ENCODE measurements around the gene CBX6. TPM values are rescaled to one million over a fixed set of nuclear protein-coding genes. Genes with fewer than 3 reads are reported as not detected.
"Not testable (repeated sequence)": the region's sequence is repeated elsewhere in the genome, so short reads cannot be mapped to it uniquely, and the experiment has no call there.

Gene CBX6
- polyA plus RNA-seq, 4 donors: 37.2 to 47.8 (median 40.3) TPM

DNA sequence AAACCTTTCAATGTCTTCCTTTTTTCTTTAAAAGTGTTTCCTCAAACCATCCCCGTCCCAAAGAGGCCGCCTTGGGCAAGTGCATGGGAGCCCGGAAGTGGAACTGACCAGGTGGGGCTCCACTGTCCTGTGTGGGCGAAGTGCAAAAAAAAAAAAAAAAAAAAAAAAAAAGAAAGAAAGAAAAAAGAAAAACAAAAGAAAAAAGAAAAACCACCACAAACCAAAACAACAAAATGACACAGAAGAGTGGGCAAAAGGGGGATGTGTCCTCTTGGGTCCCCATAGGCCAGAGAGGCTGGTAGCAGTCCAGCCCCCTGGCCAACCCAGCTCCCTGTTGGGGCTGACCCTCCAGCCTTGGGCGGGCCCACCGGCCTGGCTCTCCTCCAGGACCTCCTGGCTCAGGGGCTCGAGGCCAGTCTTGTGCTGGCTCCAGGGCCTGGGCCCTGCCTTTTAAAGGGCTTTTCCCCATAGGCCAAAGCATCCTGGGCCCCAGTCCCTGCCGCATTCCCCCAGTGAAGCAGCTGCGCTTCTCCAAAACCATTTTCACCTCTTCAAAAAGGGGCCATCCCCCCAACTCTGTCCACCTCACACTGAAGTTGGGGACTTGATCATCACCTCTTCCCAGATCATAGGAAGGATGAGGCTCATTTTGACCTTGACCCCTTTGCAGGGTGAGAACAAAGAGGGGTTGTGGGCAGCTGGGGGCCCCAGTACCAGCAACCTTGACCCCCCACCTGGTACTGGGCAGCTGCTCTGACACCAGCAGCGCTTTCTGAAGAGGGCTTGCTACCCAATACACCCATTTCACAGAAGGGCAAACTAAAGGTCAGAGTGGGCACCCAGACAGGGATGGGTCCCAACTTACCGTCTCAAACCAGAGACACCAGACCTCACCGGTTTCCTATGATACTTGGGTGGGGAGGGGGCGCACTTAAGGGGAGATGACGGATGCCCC lies 9.4 kb downstream of the CBX6 start:
- DNase-seq (ENCODE audit: low read depth in 4 of 4, low spot score in 3 of 4): no peak

DNA sequence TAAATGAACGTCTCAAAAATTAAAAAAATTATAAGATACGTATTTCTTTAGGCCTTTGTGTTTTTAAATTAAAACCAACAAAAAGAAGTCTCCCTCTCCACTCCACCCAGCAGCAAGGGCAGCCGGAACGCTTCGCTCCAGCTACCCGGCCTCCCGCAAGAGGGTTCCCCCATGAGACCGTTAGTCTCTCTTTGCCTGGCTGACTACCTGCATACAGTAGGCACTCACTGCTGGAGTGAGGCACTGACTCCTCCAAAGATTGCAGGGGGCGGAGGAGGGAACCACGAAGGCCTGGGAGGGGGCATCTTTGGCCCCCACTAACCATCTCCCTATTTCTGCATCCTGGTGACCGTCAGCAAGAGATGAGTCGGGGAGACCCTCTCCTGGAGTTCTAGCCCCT lies 10.1 kb downstream of the CBX6 start:
- DNase-seq (ENCODE audit: low read depth in 4 of 4, low spot score in 3 of 4): no peak

DNA sequence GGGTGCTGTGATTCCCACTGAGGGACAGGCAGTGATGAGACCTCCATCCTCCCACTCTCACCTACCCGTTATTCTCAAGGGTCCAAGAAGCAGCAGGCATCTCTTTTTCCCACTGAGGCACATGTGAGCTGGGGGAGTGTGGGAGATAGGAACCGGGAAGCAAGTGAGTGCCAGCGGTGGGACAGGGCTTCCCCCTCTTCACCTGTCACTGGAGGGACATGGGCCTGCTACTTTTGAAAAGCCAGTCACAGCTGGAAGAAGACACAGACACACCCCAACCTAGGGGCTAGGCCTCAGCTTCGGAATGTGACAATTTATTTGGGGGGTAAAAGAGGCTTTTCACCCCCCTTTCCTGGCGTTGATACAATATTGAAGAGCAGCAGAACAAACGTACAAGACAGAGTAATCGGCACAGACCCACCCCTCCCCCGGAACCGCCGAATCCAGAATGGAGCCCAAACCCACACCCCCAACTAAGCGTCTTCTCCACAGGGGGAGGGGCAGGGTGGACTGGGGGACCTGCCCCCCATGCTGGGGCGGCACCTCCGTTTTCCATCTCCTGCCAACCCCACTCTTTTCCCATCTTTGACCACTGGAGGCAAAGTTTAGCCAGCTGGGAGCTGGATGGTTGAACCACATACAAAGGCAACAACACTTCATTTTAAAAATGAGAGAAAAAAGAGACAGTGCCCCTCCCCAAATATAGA lies 10.7 kb downstream of the CBX6 start:
- no peak for DNase-seq (ENCODE audit: low read depth in 4 of 4, low spot score in 3 of 4)

DNA sequence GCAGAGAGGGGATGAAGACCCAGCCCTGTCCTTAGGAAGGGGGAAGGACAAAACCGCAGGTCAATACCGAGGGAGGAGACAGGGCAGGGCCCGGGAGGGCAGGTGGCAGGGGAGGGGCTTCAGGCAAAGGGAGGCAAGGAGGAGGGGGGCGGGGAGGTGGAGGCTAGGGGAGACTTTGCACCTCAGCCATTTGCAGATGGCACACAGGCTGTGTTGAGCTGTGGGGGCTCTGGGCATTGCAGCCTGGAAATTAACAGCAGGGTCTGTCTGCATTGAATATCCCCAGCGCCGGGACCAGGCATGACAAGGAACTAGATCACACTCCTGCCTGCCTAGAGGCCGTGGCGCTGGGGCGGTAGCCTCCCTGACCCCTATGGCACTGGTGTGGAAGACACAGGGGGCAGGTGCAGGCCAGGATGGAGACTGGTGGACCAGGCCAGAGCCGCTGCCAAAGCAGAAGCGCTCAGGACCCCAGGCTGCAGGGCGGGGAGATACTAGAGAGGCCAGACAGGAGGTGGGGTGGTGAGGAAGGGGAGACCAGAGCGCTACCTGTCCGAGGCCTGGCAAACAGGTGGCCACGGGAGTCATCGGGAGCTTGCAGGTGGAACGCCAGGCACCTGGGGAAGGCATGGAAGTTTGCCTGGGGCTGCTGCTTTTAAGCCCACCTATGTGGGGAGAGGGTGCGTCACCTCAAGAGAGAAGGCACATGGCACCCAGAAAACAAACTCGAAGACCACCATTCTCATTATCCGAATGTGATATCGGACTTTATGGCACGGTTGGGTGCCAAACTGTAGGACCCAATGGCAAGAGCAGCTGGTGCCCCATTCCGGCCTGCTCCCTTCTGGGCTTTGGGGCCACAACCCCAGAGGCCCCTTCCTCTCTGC lies 11.5 kb downstream of the CBX6 start:
- DNase-seq (ENCODE audit: low read depth in 4 of 4, low spot score in 3 of 4): no peak

DNA sequence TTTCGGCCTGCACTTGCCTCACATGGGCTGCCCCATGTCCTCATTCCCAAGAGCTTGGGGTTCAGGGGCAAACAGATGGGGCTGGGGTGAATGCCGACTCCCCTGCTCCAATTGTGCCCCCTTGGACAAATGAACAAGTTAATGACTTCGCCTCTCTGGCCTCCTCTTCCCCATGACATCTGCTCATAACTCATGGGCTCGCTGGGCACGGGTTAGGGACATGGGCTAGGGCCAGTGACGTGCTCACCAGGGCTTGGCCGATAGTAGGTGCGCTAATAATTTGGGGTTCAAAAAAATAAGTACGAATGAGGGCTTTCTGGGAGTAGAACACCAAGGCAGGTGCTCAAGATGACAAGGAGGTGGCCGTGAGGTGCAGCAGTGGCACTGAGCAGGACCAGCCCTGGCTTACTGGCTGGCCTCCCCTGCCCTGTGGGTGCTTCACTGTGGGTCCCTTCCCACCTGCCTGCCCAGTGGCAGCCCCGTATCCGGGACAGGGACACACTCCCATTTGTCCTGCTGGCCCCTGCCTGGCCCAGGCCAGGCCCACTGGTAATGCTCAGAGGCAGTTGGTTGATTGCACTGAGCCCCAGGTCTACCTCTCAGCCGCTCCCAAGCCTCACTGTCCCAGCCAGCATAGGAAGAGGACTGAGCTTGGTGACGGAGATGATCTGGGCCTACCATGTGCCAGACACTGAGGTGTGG lies 12.3 kb downstream of the CBX6 start:
- DNase-seq (ENCODE audit: low read depth in 4 of 4, low spot score in 3 of 4): no peak

DNA sequence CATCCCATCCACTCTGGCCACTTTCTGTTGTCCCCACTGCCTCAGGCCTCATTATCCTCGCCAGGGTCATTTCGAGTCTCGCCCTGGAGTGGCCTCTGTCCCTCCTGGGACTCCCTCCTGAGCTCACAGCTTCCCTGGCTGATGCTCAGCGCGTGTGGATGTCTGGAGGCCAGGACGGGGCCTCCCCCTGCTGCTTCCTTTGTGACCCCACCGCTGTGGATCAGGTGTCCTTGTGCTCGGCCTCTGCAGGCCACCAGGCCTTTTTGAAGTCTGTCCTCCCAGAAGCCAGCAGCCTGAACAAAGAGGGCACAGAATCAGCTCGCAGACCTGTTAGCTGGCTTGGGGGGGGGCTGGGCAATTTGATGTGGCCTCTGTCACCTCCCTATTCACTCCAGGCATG lies 13.5 kb downstream of the CBX6 start:
- no peak for DNase-seq (ENCODE audit: low read depth in 4 of 4, low spot score in 3 of 4)

DNA sequence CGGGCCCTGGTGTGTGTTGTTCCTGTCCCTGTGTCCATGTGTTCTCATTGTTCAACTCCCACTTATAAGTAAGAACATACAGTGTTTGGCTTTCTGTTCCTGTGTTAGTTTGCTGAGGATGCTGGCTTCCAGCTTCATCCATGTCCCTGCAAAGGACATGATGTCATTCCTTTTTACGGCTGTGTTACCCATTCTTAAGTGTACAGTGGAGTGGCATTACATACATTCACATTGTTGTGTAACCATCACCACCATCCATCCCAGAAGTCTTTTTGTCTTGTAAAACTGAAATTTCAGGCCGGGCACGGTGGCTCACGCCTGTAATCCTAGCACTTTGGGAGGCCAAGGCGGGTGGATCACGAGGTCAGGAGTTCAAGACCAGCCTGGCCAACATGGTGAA lies 17.5 kb downstream of the CBX6 start:
- not testable (repeated sequence) for DNase-seq (ENCODE audit: low read depth in 4 of 4, low spot score in 3 of 4)

DNA sequence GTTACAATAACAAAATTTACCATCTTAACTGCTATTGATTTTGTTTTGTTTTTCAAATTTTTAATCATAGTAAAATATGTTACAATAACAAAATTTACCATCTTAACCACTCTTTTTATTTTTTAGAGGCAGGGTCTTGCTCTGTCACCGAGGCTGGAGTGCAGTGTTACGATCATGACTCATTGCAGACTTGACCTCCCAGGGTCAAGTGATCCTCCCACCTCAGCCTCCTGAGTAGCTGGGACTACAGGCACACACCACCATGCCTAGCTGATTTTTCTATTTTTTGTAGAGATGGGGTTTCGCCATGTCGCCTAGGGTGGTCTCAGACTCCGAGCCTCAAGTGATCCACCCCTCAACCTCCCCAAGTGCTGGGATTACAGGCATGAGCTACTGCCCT lies 18.1 kb downstream of the CBX6 start:
- not testable (repeated sequence) for DNase-seq (ENCODE audit: low read depth in 4 of 4, low spot score in 3 of 4)

DNA sequence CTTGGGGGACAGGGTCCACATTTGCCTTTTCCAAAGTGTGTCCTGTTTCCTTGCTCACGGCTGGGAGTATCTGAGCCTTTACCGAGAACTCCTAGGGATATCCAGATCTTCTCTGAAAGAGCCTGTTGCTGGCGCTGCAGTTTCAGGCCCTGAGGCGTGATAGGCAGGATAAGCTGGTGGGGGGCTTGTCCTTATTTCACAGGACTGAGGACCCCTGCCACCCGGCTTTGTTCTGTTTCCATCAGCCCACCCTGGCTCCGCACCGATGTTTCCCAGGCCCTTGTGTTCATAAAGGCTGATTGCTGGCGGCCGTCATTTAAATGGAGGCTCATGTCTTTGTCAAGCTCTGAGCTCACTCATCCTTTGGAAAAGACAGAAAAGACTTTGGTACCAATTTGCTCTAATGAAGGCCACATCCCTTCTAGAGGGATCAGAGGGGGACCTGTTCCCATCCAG lies 18.8 kb downstream of the CBX6 start:
- no peak for DNase-seq (ENCODE audit: low read depth in 4 of 4, low spot score in 3 of 4)

DNA sequence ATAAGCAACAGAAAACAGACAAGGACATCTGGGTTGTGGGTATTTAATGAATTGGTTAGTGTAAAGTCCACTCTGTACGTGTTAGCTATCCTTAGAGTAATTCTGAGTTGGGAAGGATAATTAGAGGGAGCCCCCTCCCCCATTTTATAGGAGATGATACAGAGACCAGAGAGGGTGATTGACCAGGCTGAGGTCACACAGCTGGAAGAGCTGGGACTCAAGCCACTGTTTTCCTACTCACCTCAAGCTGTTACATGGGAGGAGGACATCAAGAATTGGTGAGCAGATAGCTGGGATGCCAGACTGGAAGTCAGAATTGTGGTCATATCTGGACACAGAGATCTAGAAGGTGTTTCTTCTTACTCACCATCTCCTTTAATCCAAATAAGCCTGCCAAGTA lies 19.5 kb downstream of the CBX6 start:
- DNase-seq (ENCODE audit: low read depth in 4 of 4, low spot score in 3 of 4): no peak

DNA sequence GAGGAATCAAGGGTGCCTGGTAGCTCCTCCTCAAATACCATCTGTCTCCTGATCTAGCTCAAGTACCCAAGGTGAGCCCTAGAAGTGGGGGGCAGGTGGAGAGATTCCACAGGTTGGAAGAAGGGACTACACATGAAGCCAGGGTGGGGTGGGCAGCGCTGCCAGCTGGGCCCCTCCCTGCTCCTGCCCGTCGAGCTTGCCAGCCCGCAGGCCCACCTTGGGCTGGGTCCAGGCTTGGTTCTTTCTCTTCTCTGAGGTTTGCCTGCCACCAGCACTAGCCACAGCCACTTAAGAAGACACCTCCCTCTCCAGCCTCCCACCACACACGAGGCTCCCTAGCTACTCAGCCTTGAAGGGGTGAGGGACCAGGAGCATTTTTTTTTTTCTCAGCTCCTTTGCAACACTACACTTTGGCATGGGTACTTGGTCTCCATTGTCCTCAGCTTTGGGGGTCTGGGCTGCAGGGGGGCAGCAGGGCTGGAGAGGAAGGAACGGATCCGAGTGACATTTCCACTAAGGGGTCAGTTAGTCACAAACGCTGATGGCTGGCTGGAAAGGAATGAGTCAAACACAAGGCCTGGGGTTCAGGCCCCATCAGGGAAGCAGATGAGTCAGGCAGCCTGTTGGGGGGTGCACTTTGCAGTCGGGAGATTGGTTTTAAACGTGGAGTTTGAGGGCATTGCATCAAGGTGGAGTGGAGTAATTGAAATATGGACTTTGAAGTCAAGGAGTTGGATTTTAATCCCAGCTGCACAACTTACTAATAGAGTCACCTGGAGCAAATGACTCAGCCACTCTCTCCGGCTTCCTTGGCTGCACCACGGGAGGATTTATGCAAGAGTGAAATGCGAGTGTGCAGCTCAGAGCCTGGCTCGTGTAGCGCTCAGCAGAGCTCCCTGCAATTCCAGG lies 20.8 kb downstream of the CBX6 start:
- no peak for DNase-seq (ENCODE audit: low read depth in 4 of 4, low spot score in 3 of 4)

DNA sequence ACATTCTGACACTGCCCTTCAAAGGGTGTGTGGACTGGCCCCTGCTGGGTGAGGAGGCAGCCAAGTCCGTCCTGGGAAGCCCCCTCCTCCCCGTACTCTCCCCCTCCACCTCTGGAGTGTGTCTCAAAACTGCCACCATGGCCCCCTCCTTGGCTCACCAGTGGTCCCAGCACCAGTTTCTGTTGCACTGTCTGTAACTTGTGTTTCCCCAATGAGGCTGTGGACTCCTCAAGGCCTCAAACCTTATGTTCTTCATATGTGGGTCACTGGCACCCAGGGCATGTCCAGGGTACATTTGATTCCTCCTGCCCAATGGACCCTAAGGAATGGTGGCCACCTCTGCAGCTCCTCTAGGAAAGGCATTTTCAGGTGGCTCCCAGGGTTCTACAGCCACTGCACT lies 21.6 kb downstream of the CBX6 start:
- no peak for DNase-seq (ENCODE audit: low read depth in 4 of 4, low spot score in 3 of 4)

DNA sequence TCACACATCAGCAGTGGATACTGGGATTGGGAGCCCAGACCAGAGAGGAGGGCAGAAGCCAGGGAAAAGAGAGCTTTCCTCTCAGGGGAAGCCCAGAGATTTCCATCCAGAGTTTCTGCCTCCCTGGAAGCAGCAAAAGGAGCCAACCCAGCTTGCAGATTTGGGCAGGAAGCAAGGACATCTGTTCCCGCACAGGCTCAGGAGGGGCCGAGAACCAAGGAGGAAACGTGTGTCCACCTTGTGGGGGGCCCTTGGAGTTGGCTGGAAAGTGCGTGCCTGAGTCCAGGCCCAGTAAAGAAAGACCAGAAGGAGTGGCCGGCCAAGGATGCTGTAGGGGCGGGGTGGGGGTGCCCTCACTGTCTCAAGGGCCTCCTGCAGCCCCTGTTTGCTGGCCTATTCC lies 22.2 kb downstream of the CBX6 start:
- no peak for DNase-seq (ENCODE audit: low read depth in 4 of 4, low spot score in 3 of 4)

DNA sequence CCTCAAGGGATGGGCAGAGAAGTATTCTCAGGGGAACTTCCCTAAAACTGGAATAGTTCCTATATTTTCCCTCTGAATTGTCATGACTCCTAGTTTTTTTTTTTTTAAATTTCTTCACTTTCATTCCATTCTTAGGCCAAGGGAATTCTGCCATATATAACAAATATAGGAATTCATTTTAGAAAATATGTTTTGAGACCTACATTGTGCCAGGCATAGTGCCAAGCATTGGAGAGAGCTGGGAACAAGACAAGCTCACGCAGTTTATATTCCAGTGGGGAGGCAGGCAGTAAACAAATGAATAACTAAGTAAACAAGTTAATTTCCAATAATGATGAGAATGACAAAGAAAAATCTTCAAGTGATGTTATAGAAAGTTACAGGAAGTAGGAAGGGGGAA lies 25.6 kb downstream of the CBX6 start:
- DNase-seq (ENCODE audit: low read depth in 4 of 4, low spot score in 3 of 4): no peak

DNA sequence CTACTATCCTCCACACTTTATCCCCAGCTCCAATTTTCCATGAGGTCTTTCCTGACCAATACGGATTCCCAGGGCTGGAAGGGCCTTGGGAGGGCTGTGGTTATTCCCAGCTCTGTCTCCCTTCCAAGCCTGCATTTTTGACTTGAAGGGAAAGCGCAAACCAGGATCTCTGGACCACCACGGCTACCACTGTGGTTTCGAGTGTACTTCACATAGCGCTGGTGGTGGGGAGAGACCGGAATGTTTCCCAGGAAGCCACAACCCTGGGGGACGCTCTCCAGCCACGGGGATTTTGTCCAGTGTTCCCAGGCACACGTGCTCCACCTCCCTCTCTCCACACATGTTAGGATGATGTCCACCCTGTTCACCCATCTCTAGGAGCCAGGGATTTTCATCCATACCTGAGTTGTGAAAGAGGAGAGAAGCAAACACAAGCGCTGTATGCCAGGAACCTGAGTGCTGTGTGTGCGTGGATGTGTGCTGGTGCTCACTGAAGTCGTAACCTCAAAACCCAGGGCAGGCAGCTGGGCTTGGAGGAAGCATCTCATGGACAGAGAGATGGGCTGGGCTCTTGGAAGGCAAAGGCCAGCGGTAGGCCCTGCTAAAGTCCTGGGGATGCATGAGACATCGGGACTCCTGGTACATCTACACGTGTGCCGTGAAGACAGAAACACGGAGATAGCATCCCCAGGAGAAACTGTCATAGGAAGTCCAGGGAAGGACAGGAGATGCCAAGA lies 26.8 kb downstream of the CBX6 start:
- DNase-seq (ENCODE audit: low read depth in 4 of 4, low spot score in 3 of 4): no peak

DNA sequence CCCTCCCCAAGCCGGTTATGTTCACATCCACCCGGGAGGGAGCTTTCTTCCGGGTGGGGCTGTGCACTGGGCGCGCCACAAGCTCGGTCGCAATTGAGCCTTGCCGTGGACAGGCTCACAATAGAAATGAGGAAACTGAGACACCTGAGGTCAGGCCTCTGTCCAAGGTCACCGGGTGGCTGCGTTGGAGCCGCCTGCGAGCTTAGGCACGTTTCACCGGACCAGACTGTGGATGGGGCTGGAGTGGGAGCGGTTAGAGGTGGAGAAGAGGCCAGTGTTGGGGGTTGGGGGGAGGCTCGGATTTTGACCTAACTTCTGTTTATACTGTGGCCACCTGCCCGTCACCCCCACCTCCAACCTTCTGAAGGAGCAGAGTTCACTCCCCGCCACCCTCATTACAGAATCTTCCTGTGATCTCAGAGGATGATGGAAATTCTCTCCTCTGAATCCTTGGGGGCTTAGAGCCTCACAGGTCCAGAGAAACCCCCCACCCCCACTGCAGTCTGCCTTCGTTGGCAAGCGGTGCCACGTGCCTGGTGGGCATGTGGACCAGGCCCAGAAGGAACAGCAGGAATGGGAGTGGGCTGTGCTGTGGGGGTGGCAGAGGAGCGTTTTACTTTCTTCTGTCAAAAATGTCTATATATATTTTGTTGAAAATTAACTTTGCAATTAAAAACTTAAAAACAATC lies 27.6 kb downstream of the CBX6 start:
- DNase-seq (ENCODE audit: low read depth in 4 of 4, low spot score in 3 of 4): no peak

DNA sequence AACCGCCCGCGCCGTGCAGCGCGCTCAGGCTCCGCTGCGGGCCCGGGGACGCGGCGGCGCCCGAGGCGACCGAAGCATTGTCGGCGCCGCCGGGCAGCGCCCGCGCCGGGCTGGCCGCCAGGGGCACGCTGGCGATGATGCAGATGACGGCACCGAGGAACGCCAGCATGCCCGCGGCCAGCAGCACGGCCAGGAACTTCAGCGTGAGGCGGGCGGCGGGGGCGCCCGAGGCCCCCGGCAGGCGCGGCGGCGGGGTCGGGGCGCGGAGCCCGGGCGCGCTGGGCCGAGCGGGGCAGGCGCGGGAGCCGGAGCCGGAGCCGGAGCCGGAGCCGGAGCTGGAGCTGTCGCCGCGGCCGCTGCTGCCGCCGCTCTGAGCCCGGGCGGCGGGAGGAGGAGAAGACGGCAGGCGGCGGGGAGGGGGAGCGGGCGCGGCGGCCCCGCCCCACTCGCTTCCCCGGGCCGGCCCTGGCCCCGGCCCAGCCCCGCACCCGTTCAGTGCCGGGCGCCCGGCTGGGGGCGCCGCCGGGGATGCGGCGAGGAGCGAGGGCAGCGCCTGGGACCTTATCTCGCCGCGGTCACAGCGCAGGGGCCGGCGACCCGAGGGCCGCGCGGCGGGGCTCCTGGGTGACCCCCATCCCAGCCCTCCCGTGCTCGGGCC lies 28.2 kb downstream of the CBX6 start, which contains the start of gene NPTXR:
TSS of gene NPTXR (minus strand) at position 372 of the 658 bp plus-strand sequence.
- no peak for DNase-seq (ENCODE audit: low read depth in 4 of 4, low spot score in 3 of 4)
